Gastrocnemius medialis (tissue), 4 donors: Measurements from ENCODE around the gene CD7. TPM values are rescaled to one million over a fixed set of nuclear protein-coding genes. Genes with fewer than 3 reads are reported as not detected.

ENCODE experiments used
- ATAC-seq, 2 donors: fragments of 150-250 bp; one replicate each; pipeline ENCODE4 v1.9.1; 2016
- DNase-seq, 2 donors: peaks; one replicate each; pipeline ENCODE4 v3.0.0-alpha.2; 2019
- H3K27ac ChIP-seq, 4 donors: fragments of 200-600 bp; sonication (generic); 1 replicate in 1 of 4; 2 replicates in 3 of 4; pipeline ENCODE4 v1.5.1; 2016 to 2018; ENCODE audit warnings: mild to moderate bottlenecking in 2 of 4, moderate library complexity in 1 of 4
- H3K27me3 ChIP-seq, 3 donors: fragments of 200-600 bp; sonication (generic) in 2 of 3; 1 replicate in 1 of 3; 2 replicates in 2 of 3; pipeline versions ENCODE4 v1.5.1 to v1.6.0; 2016 to 2019; ENCODE audit warnings: mild to moderate bottlenecking in 1 of 3, moderate library complexity in 1 of 3
- H3K36me3 ChIP-seq, 2 donors: fragments of 200-600 bp; sonication (generic) in 1 of 2; one replicate each; pipeline ENCODE4 v1.5.1; 2017 to 2018
- H3K4me1 ChIP-seq, 2 donors: fragments of 200-600 bp; sonication (generic) in 1 of 2; one replicate each; pipeline ENCODE4 v1.5.1; 2016 to 2017; ENCODE audit warnings: mild to moderate bottlenecking in 2 of 2
- H3K4me3 ChIP-seq, 4 donors: fragments of 200-600 bp; sonication (generic) in 3 of 4; 1 replicate in 1 of 4; 2 replicates in 3 of 4; pipeline ENCODE4 v1.5.1; 2016 to 2019; ENCODE audit warnings: mild to moderate bottlenecking in 2 of 4
- H3K9me3 ChIP-seq, 3 donors: fragments of 200-600 bp; sonication (generic) in 2 of 3; 1 replicate in 1 of 3; 2 replicates in 2 of 3; pipeline ENCODE4 v1.5.1; 2016 to 2019
- POLR2A ChIP-seq, 2 donors: fragments of 450-650 bp; IDR thresholded peaks; one replicate each; pipeline ENCODE4 v1.6.1; 2017; ENCODE audit warnings: antibody characterized with exemption in 2 of 2, mild to moderate bottlenecking in 2 of 2, moderate library complexity in 2 of 2
- in situ Hi-C, 4 donors: fragments of 200-750 bp; cut with MboI; loops; one replicate each; pipeline versions ENCODE4 v1.15.0 to v1.8.0; 2017; ENCODE audit warnings: low sequenced_read_pairs in 4 of 4
- intact Hi-C: fragments of 100-400 bp; cut with DNase I; formaldehyde crosslinking; loops from one replicate; pipeline ENCODE4 v1.15.1; 2023; ENCODE audit warnings: low total_unique reads
- total RNA-seq, 4 donors: library from RNA; depleted of rRNA; stranded (reverse); fragments of >200 nt; gene quantifications; one replicate each; pipeline versions ENCODE4 v1.1.0 to v1.2.3, GENCODE V29; 2016
- TF ChIP-seq, protein P1 (sequence below), 5 experiments: fragments of 450-650 bp in 3 of 5; fragments of 200-600 bp in 2 of 5; sonication (generic) in 2 of 5; IDR thresholded peaks in 4 of 5; conservative IDR thresholded peaks in 1 of 5; 1 replicate in 4 of 5; 2 replicates in 1 of 5; pipeline ENCODE4 v1.5.1; 2016 to 2019; ENCODE audit warnings: antibody characterized with exemption in 5 of 5, mild to moderate bottlenecking in 3 of 5, moderate library complexity in 3 of 5

Gene CD7
- total RNA-seq, 4 donors from 2014 or later, result 1.7 TPM; not detected in 3

DNA sequence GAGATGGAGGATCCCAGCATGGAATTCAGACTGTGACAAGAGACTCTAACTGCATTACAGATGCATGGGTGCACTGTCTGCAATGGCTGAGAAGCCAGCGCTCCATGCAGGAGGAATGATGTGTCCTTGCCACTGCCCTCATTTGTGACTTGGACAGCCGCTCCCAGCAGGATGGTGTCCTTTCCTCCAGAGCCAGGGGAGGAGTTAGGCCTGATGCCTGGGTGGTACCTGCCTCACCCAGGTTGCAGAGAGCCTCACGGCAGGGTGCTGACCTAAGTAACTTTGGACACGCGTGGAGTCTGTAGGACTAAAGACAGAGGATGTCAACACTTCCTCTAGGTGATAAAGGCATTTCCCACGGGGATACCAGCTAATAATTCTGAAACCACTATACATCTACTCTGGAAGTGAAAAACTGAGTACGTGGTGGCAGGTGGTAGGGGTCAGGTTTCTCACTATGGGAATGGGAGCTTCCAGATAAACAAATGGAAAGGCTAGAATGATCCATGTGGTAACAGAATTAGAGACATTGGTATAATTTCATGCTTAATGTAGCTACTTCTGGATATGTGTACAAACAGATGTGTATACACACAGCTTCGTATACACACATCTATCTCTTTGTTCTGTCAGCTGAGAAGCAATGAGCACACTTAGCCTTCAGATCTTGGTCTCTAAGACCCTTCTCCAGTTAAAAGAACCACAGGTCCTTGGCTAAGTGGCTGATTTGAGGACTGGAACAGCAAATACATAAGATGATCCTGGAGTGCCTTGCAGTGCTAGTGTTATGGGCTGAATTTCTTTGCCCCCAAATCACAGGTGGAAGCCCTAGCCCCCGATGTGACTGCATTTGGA lies 30.2 kb downstream of the CD7 start:
- ATAC-seq, result no peak
- H3K27ac ChIP-seq, result peak overlapping the region; percentile 54 to 86 (median 75)
- no peaks in the 10 kb centered on the region for H3K27me3 ChIP-seq
- in situ Hi-C loops, result no loop called here
- no peak for DNase-seq
- TF ChIP-seq, protein P1, sequence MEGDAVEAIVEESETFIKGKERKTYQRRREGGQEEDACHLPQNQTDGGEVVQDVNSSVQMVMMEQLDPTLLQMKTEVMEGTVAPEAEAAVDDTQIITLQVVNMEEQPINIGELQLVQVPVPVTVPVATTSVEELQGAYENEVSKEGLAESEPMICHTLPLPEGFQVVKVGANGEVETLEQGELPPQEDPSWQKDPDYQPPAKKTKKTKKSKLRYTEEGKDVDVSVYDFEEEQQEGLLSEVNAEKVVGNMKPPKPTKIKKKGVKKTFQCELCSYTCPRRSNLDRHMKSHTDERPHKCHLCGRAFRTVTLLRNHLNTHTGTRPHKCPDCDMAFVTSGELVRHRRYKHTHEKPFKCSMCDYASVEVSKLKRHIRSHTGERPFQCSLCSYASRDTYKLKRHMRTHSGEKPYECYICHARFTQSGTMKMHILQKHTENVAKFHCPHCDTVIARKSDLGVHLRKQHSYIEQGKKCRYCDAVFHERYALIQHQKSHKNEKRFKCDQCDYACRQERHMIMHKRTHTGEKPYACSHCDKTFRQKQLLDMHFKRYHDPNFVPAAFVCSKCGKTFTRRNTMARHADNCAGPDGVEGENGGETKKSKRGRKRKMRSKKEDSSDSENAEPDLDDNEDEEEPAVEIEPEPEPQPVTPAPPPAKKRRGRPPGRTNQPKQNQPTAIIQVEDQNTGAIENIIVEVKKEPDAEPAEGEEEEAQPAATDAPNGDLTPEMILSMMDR (IDR thresholded peaks at IDR 0.05 in 4 of 5, conservative IDR thresholded peaks at IDR 0.05 in 1 of 5), result no peak
- TF ChIP-seq POLR2A (IDR thresholded peaks at IDR 0.05), result no peak
- no peak overlapping the region for H3K4me3 ChIP-seq
- no peaks in the 10 kb centered on the region for H3K9me3 ChIP-seq
- H3K36me3 ChIP-seq, result no peaks in the 10 kb centered on the region
- H3K4me1 ChIP-seq, result peaks cover 15 to 20% of the 10 kb centered on the region in 2 donors
- intact Hi-C loops, result no loop called here

DNA sequence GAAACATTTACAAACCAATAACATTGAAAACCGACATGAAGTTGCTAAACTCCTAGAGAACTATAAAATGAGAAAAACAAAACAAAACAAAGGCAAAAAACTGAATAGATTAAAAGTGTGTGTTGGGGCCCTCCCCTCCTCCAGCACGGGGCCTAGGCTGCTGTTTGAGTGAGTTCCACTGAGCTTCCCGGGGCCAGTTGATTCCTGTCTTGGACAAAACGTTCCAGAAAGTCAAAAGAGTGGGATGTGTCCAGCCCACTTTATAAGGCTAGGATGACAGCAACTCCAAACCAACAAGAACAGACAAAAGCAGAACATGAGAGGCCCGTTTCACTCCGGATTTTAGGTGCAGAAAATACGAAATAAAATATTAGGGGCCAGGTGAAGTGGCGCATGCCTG lies 32.3 kb downstream of the CD7 start:
- H3K4me1 ChIP-seq, result peaks cover 15 to 20% of the 10 kb centered on the region in 2 donors
- in situ Hi-C loops, result no loop called here
- H3K36me3 ChIP-seq, result no peaks in the 10 kb centered on the region
- no peak overlapping the region for H3K4me3 ChIP-seq
- TF ChIP-seq POLR2A (IDR thresholded peaks at IDR 0.05), result no peak
- TF ChIP-seq, protein P1 (IDR thresholded peaks at IDR 0.05 in 4 of 5, conservative IDR thresholded peaks at IDR 0.05 in 1 of 5), result no peak
- ATAC-seq, result no peak
- intact Hi-C loops, result no loop called here
- no peaks in the 10 kb centered on the region for H3K9me3 ChIP-seq
- no peak for DNase-seq
- H3K27ac ChIP-seq, result no peak overlapping the region
- no peaks in the 10 kb centered on the region for H3K27me3 ChIP-seq

DNA sequence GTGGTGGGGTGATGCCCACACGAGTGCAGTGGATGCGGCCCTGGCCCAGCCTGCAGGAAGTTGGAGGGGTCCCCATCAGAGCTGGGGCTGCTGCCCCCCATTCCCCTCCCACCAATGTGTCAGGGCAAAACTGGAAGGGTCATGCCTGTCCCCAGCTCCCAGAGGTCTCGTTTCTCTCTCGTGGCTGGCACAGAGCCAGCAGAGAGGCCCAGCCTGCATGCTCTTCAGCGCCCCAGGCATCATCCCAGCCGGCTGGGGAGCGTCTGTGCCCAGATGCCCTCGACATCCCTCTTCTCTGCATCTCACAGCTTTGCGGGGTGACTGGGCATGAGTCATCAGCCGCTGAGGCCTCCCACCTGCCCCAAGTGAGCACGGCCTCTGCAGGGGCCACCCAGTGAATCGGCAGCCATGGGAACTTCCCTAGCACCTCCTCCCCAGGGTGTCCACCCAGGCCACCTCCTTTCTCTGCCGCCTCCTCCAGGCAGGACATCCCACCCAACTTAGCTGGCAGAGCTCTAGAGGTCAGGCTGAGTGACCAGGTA lies 34.1 kb downstream of the CD7 start:
- Histone ChIP-seq H3K27me3 (no peaks in the 10 kb centered on the region), H3K9me3 (no peaks in the 10 kb centered on the region), H3K36me3 (no peaks in the 10 kb centered on the region), H3K4me1 (peaks cover 6 to 9% of the 10 kb centered on the region in 2 donors), H3K4me3 (no peak overlapping the region), H3K27ac (no peak overlapping the region)
- in situ Hi-C loops, result no loop called here
- no peak for DNase-seq
- intact Hi-C loops, result no loop called here
- TF ChIP-seq POLR2A (IDR thresholded peaks at IDR 0.05), result no peak
- TF ChIP-seq, protein P1 (IDR thresholded peaks at IDR 0.05 in 4 of 5, conservative IDR thresholded peaks at IDR 0.05 in 1 of 5), result no peak
- ATAC-seq, result no peak

DNA sequence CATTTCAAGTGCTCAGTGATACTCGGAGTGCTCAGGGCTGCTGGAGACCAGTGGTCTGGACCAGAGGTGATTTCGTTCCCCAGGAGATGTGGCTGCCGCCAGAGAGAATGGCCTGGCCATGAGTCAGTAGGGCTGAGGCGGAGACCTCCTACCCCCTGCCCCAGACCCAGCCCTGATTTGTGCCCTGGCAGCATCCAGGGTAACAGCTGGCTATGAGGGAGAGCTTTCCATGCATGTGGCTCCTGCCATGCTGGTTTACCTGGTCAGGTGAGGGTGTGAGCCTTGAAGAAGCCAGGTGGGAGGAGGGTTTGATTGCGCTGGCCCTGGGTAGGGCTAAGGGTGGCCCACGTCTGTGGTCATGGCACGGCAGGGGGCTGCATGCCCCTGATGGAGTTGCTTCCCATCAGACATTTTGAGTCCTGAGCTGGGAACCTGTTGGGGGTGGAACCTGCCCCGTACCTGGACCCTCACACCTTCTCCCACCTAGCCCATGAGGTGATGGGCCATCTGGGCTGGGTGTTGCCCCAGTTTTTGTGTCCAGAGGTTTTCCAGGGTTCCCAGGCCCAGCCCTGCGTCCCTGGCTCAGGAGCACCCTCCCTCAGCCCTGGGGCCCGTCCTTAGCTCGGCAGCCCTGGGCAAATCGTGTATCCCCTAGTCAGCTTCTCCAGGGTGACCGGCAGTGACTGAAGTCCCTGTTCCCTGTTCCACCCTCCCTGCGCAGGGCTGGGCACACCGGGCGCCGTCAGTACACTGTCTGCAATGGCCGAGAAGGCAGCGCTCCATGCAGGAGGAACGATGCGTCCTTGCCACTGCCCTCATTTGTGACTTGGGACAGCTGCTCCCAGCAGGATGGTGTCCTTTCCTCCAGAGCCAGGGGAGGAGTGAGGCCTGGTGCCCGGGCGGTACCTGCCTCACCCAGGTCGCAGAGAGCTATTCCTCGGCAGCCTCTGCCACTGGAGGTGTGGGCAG lies 34.9 kb downstream of the CD7 start:
- TF ChIP-seq, protein P1 (IDR thresholded peaks at IDR 0.05 in 4 of 5, conservative IDR thresholded peaks at IDR 0.05 in 1 of 5), result no peak
- TF ChIP-seq POLR2A (IDR thresholded peaks at IDR 0.05), result no peak
- no peak overlapping the region for H3K4me3 ChIP-seq
- no peaks in the 10 kb centered on the region for H3K27me3 ChIP-seq
- no peak overlapping the region for H3K27ac ChIP-seq
- H3K36me3 ChIP-seq, result no peaks in the 10 kb centered on the region
- no peak for DNase-seq
- no peaks in the 10 kb centered on the region for H3K9me3 ChIP-seq
- intact Hi-C loops, result no loop called here
- peaks cover 1 to 3% of the 10 kb centered on the region in 2 donors for H3K4me1 ChIP-seq
- in situ Hi-C loops, result no loop called here
- no peak for ATAC-seq
